Gastrocnemius medialis (tissue), 4 donors: ENCODE results near the gene HOXA3. TPM values are rescaled to one million over a fixed set of nuclear protein-coding genes. Genes with fewer than 3 reads are reported as not detected.

Experiments used
- ATAC-seq, 2 donors: fragments of 150-250 bp; one replicate each; pipeline ENCODE4 v1.9.1; 2016
- DNase-seq, 2 donors: peaks; one replicate each; pipeline ENCODE4 v3.0.0-alpha.2; 2019
- H3K27ac ChIP-seq, 4 donors: fragments of 200-600 bp; sonication (generic); 1 replicate in 1 of 4; 2 replicates in 3 of 4; pipeline ENCODE4 v1.5.1; 2016 to 2018; ENCODE audit warnings: mild to moderate bottlenecking in 2 of 4, moderate library complexity in 1 of 4
- H3K27me3 ChIP-seq, 3 donors: fragments of 200-600 bp; sonication (generic) in 2 of 3; 1 replicate in 1 of 3; 2 replicates in 2 of 3; pipeline versions ENCODE4 v1.5.1 to v1.6.0; 2016 to 2019; ENCODE audit warnings: mild to moderate bottlenecking in 1 of 3, moderate library complexity in 1 of 3
- H3K36me3 ChIP-seq, 2 donors: fragments of 200-600 bp; sonication (generic) in 1 of 2; one replicate each; pipeline ENCODE4 v1.5.1; 2017 to 2018
- H3K4me1 ChIP-seq, 2 donors: fragments of 200-600 bp; sonication (generic) in 1 of 2; one replicate each; pipeline ENCODE4 v1.5.1; 2016 to 2017; ENCODE audit warnings: mild to moderate bottlenecking in 2 of 2
- H3K4me3 ChIP-seq, 4 donors: fragments of 200-600 bp; sonication (generic) in 3 of 4; 1 replicate in 1 of 4; 2 replicates in 3 of 4; pipeline ENCODE4 v1.5.1; 2016 to 2019; ENCODE audit warnings: mild to moderate bottlenecking in 2 of 4
- H3K9me3 ChIP-seq, 3 donors: fragments of 200-600 bp; sonication (generic) in 2 of 3; 1 replicate in 1 of 3; 2 replicates in 2 of 3; pipeline ENCODE4 v1.5.1; 2016 to 2019
- POLR2A ChIP-seq, 2 donors: fragments of 450-650 bp; IDR thresholded peaks; one replicate each; pipeline ENCODE4 v1.6.1; 2017; ENCODE audit warnings: antibody characterized with exemption in 2 of 2, mild to moderate bottlenecking in 2 of 2, moderate library complexity in 2 of 2
- in situ Hi-C, 4 donors: fragments of 200-750 bp; cut with MboI; loops; one replicate each; pipeline versions ENCODE4 v1.15.0 to v1.8.0; 2017; ENCODE audit warnings: low sequenced_read_pairs in 4 of 4
- intact Hi-C: fragments of 100-400 bp; cut with DNase I; formaldehyde crosslinking; loops from one replicate; pipeline ENCODE4 v1.15.1; 2023; ENCODE audit warnings: low total_unique reads
- total RNA-seq, 4 donors: library from RNA; depleted of rRNA; stranded (reverse); fragments of >200 nt; gene quantifications; one replicate each; pipeline versions ENCODE4 v1.1.0 to v1.2.3, GENCODE V29; 2016
- TF ChIP-seq, protein P1 (sequence below), 5 experiments: fragments of 450-650 bp in 3 of 5; fragments of 200-600 bp in 2 of 5; sonication (generic) in 2 of 5; IDR thresholded peaks in 4 of 5; conservative IDR thresholded peaks in 1 of 5; 1 replicate in 4 of 5; 2 replicates in 1 of 5; pipeline ENCODE4 v1.5.1; 2016 to 2019; ENCODE audit warnings: antibody characterized with exemption in 5 of 5, mild to moderate bottlenecking in 3 of 5, moderate library complexity in 3 of 5

HOXA3 gene
- total RNA-seq, 4 donors from 2014 or later: 0.53 to 6.2 (median 3.0) TPM

GRCh38 chr7:27158436-27159265 lies 6.3 kb upstream of the HOXA3 start:
- Histone ChIP-seq H3K4me1 (peaks cover 10 to 26% of the 10 kb centered on the region in 2 donors), H3K9me3 (no peaks in the 10 kb centered on the region), H3K4me3 (no peak overlapping the region), H3K27ac (no peak overlapping the region), H3K27me3 (no peaks in the 10 kb centered on the region), H3K36me3 (no peaks in the 10 kb centered on the region)
- intact Hi-C loops (no loop called here), in situ Hi-C loops (loop anchor here in 2 of 4 donors (10.0 to 25.0 kb wide), 3 partner anchors 784 to 946 kb away; partner anchors contain the start of genes CBX3 (in 1 of the 2) and HNRNPA2B1 (in 1 of the 2))
- ATAC-seq: no peak
- DNase-seq: no peak
- no peak for TF ChIP-seq POLR2A (IDR thresholded peaks at IDR 0.05)
- TF ChIP-seq, protein P1, sequence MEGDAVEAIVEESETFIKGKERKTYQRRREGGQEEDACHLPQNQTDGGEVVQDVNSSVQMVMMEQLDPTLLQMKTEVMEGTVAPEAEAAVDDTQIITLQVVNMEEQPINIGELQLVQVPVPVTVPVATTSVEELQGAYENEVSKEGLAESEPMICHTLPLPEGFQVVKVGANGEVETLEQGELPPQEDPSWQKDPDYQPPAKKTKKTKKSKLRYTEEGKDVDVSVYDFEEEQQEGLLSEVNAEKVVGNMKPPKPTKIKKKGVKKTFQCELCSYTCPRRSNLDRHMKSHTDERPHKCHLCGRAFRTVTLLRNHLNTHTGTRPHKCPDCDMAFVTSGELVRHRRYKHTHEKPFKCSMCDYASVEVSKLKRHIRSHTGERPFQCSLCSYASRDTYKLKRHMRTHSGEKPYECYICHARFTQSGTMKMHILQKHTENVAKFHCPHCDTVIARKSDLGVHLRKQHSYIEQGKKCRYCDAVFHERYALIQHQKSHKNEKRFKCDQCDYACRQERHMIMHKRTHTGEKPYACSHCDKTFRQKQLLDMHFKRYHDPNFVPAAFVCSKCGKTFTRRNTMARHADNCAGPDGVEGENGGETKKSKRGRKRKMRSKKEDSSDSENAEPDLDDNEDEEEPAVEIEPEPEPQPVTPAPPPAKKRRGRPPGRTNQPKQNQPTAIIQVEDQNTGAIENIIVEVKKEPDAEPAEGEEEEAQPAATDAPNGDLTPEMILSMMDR (IDR thresholded peaks at IDR 0.05 in 4 of 5, conservative IDR thresholded peaks at IDR 0.05 in 1 of 5): no peak

- in situ Hi-C loops: loop anchor here in 2 of 4 donors (10.0 to 25.0 kb wide), 3 partner anchors 783 to 946 kb away; partner anchors contain the start of genes CBX3 (in 1 of the 2) and HNRNPA2B1 (in 1 of the 2)
- no peaks in the 10 kb centered on the region for H3K9me3 ChIP-seq
- no peak overlapping the region for H3K4me3 ChIP-seq
- H3K36me3 ChIP-seq: no peaks in the 10 kb centered on the region
- intact Hi-C loops: no loop called here
- ATAC-seq (no peak), DNase-seq (peak in 1 of 2 donors; percentile 11)
- H3K27me3 ChIP-seq: no peaks in the 10 kb centered on the region
- H3K4me1 ChIP-seq: peaks cover 12 to 22% of the 10 kb centered on the region in 2 donors
- no peak for TF ChIP-seq POLR2A (IDR thresholded peaks at IDR 0.05)
- TF ChIP-seq, protein P1 (IDR thresholded peaks at IDR 0.05 in 4 of 5, conservative IDR thresholded peaks at IDR 0.05 in 1 of 5): no peak
- H3K27ac ChIP-seq: no peak overlapping the region
Observed at GRCh38 chr7:27157702-27158431, 5.5 kb upstream of the HOXA3 start.

- H3K27me3 ChIP-seq: no peaks in the 10 kb centered on the region
- peaks cover 13 to 26% of the 10 kb centered on the region in 2 donors for H3K4me1 ChIP-seq
- intact Hi-C loops: loop anchor here (1.0 kb wide), 1 partner anchor 8 kb away; the partner anchor contains the start of gene HOXA9
Observed at GRCh38 chr7:27156916-27157701, 4.7 kb upstream of the HOXA3 start.

More at GRCh38 chr7:27156916-27157701, 4.7 kb upstream of the HOXA3 start:
- ATAC-seq: no peak
- Histone ChIP-seq H3K27ac (peak overlapping the region; percentile 83 to 97 (median 90)), H3K9me3 (no peaks in the 10 kb centered on the region), H3K4me3 (peak overlapping the region; percentile 63 to 96 (median 81)), H3K36me3 (no peaks in the 10 kb centered on the region)
- in situ Hi-C loops: loop anchor here in 2 of 4 donors (10.0 to 25.0 kb wide), 3 partner anchors 782 to 945 kb away; partner anchors contain the start of genes CBX3 (in 1 of the 2) and HNRNPA2B1 (in 1 of the 2)
- DNase-seq: peak in 1 of 2 donors; percentile 15
- no peak for TF ChIP-seq POLR2A (IDR thresholded peaks at IDR 0.05)
- TF ChIP-seq, protein P1 (IDR thresholded peaks at IDR 0.05 in 4 of 5, conservative IDR thresholded peaks at IDR 0.05 in 1 of 5): no peak
